NCI-H1048 (cell line): Measurements from ENCODE around the gene ONECUT3.

Source experiments
- DNase-seq: peaks from one replicate; lab custom pipeline; 2025; lab: John Stamatoyannopoulos, UW

The ONECUT3 gene

DNA sequence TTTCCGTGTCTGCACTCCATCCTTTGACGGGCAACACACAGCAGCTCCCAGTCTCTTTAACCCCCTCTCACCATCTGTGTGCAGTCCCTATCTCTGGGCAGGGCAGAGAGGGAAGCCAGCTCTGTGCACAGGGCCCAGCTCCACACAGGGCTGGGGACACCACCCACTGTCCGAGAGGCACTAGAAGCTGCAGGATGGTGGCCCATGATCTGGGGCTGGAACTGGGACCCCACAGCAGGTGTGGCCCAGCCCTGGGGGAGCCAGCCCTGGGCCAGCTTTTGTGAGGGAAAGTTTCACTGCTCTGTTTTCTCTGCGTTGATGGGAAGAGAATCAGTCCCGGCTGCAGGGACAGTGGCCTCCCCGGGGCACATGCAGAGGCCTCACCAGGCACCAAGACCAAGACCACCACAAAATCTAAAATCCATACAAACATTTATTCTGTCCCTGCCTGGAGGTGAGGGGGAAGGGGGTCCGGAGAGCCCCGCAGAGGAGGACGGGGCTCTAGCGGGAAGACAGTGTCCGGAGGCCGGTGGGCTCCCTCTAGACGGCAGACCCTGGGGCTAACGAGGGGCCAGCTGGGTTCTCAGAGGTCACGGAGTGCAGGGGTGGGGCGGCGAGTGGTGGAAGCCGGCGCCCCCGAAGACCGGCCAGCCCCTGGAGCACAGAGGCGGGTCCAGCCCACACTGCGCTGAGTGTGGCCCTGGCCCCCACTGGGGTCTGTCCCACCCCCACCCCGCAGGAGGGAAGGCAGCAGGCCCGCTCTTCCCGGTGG lies 61.7 kb downstream of the ONECUT3 start:
- no peak for DNase-seq

DNA sequence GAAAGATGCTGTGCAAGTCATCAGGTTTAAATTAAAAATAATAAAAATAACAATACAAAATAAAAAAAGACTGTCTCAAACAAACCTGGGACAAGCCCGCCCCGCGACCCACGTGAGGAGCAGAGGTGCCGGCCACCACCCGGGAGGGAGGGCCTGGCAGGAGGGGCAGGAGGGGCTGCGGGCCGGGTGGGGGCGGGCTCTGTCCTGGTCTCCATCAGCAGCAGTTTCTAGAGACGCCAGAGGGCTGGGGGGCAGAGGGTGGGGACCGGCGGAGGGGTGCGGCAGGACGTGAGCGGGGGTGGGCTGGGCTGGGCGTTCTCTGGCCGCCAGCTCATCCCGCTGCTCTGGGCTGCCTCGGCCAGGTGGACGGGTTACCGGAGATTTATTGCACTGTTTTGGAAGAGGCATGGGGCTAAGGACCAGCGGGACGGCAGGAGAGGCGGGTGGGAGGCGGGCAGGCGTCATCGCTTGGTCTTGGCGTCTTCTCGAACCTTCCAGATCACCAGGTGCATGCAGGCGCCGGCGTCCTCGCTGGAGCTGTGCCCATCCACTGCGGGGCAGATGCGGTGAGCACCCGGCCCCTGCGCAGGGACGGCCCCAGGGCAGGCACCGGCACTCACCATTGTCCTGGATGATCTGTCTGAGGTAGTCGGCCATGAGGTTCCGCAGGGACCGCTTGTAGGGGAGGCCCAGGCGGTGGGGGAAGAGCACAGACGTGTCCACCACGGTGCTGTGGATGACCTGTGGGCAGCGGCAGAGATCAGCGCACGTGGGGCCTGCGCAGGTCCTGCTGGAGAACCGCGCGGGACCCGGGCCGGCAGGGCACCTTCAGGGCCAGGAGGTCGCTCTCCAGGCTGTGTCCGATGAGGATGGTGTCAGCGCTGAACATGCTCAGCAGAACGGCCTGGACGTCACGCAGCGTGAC lies 62.6 kb downstream of the ONECUT3 start:
- no peak for DNase-seq

DNA sequence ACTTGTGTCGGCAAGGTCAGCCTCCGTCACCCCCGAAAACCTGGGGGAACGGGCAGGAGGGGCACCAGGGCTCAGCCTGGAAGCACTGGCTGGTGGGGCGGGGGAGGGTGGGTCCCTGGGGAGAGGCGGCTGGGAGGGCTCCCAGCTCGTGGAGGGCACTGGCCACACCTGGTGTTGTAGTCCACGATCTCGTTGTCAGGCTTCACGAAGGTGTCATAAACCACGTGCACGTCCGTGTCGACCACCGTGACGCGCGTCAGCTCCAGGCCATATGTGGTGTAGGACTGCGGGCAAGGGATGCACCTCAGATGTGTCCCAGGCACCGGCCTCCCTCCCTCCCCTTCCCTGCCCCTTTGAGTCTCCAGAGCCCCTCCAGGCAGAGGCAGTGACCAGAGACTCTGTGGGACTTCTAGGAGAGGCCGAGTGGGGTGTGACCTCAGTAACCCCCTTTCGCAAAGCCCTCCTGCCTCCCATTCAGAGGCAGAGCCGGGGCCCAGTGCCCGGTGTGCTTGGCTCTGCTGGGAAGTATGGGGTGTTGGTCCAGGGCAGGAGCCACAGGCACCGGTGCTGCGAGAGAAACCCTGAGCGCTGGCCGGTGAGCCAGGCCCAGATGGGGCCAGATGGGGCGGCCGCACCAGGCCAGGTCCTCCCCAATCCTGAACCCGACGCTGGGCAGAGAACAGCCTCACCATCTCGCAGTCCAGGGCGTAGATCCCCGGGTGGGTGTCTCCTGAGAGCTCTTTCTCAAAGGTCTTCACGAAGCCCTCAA lies 63.4 kb downstream of the ONECUT3 start:
- no peak for DNase-seq

DNA sequence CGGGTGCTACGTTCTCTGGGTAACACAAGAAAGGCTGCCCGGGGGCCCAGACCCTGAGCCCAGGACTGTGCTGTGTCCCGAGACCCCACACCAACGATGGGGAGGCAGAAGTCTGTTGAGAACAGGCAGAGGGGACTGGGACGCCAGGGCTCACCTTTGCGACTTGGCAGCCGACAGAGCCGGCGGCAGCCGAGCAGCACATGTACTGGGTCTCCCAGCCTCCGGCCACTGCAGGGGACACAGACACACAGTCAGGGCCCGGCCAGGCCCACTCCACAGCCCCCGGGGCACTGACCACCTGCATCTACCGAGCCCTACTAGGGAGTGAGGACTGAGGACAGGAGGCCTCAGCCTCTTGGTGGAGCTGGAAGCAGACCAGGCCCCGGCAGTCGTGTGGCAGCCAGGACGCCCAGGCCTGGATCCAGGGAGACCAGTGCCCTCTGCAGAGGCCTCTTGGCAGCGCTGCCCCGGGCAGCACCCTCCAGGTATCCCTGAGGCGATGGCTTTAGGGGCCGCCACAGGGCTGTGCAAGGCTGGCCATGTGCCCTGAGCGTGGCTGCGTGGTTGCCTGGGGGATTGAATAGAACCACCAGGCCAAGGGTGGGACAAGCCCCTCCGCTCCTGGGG lies 64.4 kb downstream of the ONECUT3 start:
- DNase-seq: no peak

DNA sequence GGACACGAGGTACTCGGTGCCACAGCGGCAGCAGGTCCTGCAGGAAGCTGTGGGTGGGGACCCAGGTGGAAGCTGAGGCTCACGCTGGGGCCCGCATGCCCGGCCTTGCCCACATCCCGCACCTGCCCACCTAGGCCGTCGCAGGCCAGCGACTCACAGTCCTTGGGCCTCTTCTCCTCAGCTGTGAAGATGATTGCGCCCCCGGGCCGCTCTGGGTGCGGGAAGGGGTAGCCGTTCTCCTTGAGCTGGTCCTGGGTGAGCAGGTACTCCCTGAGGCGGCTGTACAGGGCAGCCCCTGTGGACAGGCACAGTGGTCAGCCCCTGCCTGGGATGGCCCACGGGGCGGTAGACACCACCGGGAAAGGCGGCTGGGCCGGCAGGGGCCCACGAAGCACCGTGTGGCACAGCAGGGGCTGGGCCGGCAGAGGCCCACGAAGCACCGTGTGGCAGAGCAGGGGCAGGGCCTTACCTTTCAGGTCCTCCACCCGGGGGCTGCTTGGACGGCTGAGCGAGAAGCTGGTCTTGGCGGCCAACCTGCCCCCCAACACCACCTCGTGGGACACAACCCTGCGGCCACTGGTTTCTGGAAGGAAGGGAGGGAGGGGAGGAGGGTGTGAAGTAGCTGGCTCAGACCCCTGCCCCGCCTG lies 65.4 kb downstream of the ONECUT3 start:
- DNase-seq: no peak

DNA sequence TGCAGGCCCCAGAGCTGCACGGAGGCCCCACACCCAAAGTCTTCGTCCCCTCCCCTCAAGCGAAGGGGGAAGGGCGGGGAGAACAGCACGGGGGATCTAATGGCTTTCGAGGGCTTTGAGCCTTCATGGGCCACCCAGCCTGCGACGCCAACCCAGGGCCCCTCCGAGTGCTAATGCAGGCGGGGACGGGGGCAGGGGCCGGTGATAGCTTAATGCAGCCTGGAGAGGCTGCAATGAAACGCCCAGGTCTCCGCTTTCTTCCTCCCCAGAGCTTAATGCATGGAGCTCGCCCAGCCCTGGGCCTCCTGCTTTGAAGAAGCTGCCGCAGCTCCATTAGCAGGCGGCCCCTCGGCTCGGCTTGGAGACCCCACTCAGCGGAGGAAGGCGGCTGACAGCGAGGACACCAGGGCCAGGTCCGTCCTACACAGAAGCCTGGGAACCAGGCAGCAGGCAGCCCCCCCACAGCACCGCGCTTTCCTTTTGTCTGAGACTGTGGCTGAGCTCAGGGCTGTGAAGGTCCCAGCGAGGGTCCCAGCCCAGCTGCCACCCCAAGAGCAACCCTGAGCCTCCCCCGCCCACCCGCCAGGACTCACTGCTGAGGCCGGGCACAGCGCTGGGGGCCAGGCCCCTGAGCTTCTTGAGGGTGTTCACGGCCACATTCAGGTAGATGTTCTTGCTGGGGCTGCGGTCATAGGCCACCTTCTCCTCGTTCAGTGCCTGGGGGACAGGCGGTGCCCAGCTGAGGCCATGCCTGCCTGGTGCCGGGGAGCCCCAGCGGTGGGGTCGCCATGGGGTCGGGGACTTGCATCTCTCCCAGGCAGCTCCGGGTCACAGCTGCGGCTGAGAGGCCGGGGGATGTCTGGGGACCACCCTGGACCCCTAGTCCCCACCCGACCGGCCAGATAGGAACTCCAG lies 66.3 kb downstream of the ONECUT3 start:
- DNase-seq: no peak

DNA sequence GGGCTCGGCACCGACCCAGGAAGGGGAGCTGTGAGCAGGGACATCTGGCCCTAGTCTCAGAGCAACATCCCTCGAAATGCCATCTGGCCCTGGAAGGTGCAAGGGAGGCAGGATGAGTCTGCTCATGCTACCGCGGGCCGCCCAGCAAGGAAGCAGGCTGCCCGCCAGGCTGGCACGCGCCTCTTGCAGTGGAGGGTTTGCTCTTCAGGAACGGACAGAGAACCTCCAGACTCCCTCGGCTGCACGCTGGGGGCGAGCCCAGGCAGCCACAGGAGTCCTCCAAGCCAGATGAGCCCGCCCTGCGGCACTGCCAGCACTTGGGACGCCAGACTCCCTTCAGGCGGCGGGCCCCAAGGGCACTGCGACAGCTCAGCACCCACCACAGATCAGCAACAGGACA lies 68.9 kb downstream of the ONECUT3 start:
- no peak for DNase-seq

DNA sequence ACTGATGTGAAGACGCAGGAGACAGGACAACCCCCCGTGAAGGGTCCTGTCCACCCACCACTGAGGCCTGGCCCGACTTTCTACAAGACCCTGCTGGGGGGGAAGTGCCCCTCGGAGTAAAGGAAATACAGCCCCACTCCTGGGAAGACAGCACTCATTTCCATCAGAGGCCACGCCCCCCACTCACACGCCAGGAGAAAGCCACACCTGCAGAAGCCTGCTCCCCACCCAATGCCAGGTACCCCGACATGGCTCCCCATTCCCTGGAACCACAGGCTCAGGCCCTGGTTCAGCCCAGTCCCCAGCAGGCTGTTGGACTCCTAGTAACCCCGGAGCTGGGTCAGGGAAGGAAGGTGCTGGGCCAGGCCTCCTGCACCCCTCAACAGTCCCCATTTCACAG lies 69.7 kb downstream of the ONECUT3 start:
- no peak for DNase-seq

DNA sequence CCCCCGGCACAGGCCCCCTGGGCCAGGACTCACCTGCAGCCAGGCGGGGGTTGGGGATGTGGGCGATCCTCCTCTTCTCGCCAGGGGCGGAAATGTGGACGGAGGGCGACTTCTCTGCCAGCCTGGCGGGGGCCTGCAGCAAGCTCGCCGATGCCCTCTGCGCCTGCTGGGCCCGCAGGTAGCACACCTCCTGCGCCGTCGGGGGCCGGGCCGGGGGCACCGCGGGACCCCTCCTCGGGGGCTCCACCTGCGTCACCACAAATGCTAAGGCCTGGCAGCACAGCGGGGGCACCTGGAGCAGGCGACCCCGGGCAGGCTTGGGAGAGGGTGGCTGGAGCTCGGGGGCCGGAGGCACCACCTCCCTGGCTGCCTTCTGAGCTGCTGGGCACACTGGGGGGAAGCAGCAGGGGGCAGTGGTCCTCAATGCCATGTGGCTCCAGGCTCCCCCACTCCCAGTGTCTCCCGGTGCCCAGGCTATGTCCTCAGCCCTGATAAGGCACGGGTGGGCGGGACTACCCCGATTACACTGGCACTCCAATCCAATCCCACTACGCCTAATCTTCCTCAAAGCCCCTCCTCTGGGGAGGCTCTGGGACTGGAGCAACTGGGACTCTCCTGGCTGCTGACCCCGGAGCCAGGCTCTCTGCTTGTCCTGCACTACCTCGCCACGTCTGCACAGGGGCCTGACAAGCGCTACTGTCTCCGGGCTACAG lies 70.4 kb downstream of the ONECUT3 start:
- no peak for DNase-seq

DNA sequence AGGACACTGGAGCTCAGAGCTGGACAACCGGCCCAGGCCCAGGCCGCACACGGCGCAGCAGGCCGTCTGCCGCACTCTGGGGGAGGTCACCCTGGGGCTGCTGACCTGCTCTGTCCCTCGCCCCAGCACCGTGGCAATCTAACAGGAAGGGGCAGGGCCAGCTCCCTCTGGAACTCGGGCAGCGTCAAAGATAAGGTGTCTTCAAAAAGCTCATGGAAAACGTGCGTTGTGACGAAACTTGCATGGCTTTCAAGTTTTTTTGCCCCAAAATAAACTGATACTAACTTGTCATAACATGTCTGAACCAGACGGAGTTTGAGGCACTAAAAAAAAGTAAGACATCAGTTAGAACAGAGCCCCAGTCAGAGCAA lies 70.9 kb downstream of the ONECUT3 start:
- DNase-seq: no peak

DNA sequence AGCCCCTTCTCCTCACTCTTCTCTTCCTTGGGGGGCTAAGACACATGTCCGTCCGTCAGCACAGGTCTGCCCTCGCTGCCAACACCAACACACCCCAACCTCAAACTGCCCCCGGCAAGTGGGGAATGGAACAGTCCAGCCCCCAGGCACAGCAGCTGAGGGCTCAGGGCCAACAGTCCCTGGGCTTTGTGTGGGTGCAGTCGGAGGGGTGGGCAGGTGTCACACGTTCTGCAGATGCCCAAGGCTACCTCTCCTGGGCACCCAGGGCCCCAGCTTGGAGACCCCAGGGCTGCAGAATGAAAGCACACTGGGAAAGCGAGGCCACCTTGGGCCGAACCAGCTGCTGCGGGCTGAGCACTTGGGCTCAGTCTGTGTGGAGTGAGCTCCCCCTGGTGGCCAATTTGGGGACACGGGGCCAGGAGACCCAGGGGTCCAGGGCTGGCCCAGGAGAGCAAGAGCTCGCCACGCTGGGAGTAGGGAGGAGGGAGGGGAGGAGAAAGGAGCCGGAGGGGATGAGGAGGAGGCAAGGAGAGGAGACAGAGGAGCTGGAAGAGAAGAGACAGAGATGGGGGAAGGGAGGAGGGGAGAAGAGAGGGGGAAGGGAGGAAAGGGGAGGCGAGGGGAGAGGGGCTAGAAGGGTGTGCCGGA lies 72.7 kb downstream of the ONECUT3 start:
- DNase-seq: no peak

DNA sequence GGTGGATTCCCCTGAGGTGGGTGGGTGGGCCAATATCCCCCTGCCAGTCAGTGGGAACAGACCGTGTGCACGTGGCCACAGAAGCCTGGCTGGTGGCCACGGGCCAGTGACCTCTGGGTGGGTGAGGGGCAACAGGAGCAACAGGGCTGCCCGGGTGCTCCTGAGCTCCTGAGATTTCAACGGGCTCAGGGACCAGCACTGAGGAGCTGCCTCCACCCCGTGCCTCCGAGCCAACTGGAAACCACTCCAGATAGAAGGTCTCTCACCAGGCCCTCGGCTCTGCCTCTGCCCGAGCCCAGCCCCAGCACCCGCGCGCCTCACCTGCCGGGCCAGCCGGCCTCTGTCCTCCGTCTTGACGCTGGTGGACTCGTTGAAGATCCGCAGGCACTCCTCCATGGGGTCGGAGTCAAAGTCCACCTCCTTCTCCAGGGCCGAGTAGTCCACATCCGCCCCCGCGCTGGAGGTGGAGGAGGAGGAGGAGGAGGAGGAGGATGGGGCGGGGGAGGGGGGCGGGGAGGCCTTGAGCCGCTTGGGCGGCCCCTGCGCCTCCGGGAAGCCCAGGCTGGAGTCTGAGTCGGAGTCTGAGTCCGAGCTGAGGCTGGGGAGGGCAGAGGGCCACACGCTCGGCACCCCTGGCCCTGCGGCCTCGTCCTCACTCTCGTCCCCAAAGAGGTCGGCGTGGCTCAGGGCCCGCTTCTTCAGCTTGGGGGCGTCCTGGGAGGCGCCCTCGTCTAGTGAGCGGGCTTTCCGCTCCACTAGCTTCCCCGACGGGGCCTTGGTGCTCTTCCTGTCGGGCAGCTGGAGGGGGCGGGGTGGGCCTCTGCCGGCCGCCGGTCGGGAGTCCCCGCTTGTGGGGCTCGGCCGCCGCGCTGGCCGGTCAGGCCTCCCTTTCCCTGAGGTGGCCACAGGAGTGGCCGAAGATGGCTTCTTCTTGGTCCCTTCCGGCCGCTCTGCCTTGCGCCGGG lies 73.5 kb downstream of the ONECUT3 start:
- no peak for DNase-seq

DNA sequence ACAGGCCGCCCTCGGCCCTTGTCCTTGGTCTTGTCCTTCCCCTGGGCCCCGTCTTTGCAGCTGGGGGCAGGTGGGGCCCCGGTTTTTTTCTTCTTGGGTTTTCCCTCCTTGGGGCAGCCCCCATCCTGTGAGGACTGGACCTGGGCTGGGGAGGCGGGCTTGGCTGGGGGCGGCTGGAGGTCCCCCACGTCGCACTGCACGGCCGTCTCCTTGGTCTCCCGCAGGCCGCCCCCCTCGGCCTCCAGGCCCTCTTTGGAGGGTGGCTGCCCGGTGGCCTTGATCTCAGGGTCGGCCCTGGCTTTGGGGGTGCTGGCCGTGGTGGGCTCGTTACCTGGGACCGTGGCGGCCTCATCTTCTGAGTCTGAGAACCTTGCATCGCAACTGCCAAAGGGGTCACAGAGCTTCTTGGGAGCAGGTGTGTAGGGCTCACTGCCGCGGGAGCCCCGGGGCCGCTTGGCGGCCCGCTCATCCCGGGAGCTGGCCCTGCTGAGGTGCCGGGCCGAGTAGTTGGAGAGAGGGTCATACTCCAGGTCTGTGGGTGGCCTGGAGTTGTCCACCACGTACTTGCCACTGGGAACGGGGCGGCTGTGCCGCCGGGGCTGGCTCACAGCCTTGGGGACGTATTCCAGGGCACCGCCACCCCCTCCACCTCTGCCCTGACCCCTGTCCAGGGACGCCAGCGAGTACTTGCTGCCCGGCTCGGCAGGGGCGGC lies 74.4 kb downstream of the ONECUT3 start:
- DNase-seq: no peak

DNA sequence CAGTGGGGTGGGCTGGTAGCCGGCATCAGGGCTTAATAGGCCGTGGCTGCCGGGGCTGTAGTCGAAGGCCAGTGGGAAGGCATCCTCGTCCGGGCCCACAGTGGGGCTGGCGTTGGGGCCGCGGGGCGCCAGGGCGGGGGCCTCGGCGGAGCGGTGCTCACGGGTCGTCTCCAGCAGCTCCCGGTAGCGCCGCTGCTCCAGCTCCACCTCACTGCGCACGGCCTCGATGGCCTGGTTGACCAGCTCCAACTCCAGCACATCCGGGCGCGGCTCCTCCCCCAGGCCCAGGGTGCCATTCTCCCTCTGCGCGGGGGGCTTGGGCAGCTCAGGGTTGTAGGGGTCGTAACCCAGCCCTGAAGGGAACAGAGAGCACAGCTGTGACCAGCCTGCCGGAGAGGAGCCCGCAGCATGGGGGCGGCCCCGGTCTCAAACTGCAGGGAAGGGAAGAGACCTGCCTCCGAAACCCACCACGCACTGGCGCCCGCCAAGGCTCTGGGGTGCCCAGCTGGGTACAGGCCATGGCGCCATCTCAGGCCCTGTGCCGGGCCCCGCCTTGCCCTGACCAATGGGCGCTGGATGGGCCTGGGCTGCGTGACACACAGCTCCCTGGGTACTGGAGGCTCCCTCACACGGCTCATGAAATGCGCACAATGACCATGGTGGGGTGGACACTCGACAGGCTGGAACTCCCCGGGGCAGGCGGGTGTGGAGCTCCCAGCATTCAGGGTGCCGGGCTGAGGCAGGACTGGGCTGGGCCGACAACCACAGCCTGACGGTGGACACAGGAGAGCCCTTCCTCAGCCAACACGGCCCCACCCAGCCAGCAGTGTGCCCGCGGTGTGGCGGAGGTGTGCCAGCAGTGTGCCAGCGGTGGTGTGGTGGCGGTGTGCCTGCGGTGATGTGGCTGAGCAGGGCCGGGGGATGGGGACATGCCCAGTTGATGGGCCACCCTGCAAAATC lies 75.3 kb downstream of the ONECUT3 start:
- no peak for DNase-seq

DNA sequence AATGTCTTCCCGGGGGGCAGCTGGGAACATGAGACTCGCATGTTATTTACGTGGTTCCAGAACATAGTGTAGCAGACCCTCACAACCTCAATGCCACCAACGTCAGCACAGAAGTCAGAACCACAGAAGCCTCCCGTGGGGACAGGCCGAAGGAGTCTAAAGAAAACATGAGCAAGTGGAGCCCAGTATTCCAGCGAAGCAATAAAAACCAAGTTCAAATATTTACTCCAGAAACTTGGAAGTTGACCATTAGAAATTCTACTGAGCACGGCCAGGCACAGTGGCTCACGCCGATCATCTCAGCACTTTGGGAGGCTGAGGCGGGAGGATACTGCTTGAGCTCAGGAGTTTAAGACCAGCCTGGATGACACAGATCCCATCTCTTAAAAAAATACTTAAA lies 76.7 kb downstream of the ONECUT3 start:
- DNase-seq: no peak

DNA sequence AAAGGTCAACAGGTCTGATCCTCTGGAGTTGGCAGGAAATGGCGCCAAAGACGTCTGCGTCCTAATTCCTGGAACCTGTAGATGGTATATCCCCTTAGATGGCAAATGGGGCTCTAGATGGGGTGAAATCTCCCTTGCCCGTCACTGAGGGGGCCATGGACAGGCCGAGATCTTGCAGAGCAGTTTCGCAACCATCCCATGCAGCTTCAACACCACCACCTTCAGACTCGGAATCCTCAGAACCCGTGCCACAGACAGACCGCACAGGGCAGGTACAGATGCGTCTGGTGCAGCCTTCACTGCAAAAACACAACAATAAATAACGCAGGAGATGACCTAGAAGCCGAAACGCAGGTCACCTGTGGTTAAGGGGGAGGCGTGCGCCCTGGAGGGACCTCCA lies 77.3 kb downstream of the ONECUT3 start:
- DNase-seq: no peak
